ENCODE results near the gene LENG1. TPM values are rescaled to one million over a fixed set of nuclear protein-coding genes. Genes with fewer than 3 reads are reported as not detected.

Gene LENG1
- total RNA-seq, 1 donor from 2014 or later = 3.7 TPM

- DNase-seq = no peak
- Mint-ChIP-seq H3K27me3 (ENCODE audit: unreplicated experiment) (peaks cover 6% of the 10 kb centered on the region), H3K9me3 (ENCODE audit: unreplicated experiment) (peaks cover 2% of the 10 kb centered on the region), H3K36me3 (ENCODE audit: unreplicated experiment) (no peaks in the 10 kb centered on the region), H3K4me3 (ENCODE audit: unreplicated experiment) (peak overlapping the region; percentile 78), H3K4me1 (ENCODE audit: low read depth, unreplicated experiment) (peaks cover 19% of the 10 kb centered on the region), H3K27ac (ENCODE audit: unreplicated experiment) (peak overlapping the region; percentile 90)
- TF ChIP-seq, protein P1, sequence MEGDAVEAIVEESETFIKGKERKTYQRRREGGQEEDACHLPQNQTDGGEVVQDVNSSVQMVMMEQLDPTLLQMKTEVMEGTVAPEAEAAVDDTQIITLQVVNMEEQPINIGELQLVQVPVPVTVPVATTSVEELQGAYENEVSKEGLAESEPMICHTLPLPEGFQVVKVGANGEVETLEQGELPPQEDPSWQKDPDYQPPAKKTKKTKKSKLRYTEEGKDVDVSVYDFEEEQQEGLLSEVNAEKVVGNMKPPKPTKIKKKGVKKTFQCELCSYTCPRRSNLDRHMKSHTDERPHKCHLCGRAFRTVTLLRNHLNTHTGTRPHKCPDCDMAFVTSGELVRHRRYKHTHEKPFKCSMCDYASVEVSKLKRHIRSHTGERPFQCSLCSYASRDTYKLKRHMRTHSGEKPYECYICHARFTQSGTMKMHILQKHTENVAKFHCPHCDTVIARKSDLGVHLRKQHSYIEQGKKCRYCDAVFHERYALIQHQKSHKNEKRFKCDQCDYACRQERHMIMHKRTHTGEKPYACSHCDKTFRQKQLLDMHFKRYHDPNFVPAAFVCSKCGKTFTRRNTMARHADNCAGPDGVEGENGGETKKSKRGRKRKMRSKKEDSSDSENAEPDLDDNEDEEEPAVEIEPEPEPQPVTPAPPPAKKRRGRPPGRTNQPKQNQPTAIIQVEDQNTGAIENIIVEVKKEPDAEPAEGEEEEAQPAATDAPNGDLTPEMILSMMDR (IDR thresholded peaks at IDR 0.05; ENCODE audit: partially characterized antibody, unreplicated experiment) = no peak
Observed at GRCh38 chr19:54179262-54179852, 19.8 kb upstream of the LENG1 start.

DNA sequence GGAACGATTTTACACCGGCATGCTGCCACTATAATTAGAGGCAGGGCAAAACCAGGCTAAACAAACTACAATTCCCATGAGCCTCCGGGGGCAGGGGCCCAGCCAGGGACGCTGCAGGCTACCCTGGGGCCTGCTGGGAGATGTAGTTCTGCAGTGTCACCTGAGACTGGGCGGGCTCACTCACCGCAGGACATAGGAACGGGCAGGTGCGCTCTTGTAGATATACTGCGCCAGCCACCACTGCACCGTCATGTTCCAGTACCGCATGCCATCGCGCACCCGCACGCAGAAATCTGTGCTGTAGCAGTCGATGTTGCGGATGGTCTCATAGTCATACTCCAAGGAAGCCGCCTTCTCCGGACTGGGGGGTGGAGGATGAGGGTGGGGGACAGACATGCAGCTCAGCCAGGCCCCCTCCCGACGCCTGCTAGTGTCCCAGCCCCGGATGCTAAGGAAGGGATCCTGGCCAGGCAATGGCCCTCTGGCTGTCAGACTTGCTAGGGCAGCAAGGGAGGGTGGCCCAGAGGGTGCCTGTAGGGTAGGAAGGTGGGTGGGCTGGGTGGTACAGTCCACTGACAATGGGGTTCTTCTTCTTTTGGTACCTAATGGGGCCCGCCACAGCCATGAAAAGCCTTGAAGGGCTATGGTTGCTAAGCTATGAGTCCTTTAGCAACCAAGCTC is 19.2 kb upstream of the LENG1 start:
- peak overlapping the region; percentile 41 for H3K4me3 Mint-ChIP-seq (ENCODE audit: unreplicated experiment)

DNA sequence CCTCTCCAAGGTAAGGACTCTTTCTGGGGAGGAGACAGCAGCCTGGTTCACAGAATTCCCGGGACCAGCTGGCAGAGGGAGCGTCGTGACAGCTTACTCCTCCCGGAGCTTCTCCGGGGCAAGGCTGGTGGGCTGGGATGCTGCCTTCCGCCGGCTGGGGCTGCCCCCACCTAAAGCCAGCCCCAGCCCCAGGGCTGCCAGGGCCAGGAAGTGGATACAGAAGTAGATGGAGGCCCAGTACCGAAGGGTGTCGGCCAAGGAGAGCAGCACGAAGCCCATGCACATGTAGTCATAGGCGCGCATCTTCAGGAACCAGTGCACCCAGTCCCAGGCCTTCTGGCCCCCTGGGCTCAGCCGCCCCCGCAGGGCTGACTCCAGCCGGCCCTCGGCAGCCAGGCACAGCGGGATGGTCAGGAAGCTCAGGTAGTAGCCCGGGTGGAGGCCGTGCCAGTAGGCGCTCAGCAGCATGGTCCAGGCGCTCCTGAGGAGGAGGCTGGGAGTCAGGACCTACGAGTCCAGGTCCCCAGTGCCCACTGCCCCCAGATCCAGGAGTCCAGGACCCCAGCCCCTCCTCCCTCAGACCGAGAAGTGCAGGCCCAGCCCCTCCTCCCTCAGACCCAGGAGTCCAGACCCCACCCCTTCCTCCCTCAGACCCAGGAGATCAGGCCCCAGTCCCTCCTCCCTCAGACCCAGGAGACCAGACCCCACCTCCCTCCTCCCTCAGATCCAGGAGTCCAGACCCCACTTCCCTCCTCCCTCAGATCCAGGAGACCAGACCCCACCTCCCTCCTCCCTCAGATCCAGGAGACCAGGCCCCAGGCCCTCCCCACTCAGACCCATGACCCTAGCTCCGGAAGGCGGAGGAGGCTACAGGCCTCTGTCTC is 14.7 kb upstream of the LENG1 start:
- H3K9me3 Mint-ChIP-seq (ENCODE audit: unreplicated experiment) = peaks cover 6% of the 10 kb centered on the region
- H3K27me3 Mint-ChIP-seq (ENCODE audit: unreplicated experiment) = peaks cover 5% of the 10 kb centered on the region
- no peaks in the 10 kb centered on the region for H3K36me3 Mint-ChIP-seq (ENCODE audit: unreplicated experiment)
- TF ChIP-seq, protein P1 (IDR thresholded peaks at IDR 0.05; ENCODE audit: partially characterized antibody, unreplicated experiment) = no peak
- peaks cover 9% of the 10 kb centered on the region for H3K4me1 Mint-ChIP-seq (ENCODE audit: low read depth, unreplicated experiment)
- DNase-seq = no peak
- no peak overlapping the region for H3K4me3 Mint-ChIP-seq (ENCODE audit: unreplicated experiment)
- no peak overlapping the region for H3K27ac Mint-ChIP-seq (ENCODE audit: unreplicated experiment)

More for the DNA sequence above, 19.2 kb upstream of the LENG1 start:
- Mint-ChIP-seq H3K9me3 (ENCODE audit: unreplicated experiment) (peaks cover 2% of the 10 kb centered on the region), H3K36me3 (ENCODE audit: unreplicated experiment) (no peaks in the 10 kb centered on the region), H3K4me1 (ENCODE audit: low read depth, unreplicated experiment) (peaks cover 19% of the 10 kb centered on the region), H3K27ac (ENCODE audit: unreplicated experiment) (peak overlapping the region; percentile 90), H3K27me3 (ENCODE audit: unreplicated experiment) (peaks cover 3% of the 10 kb centered on the region)
- TF ChIP-seq, protein P1 (IDR thresholded peaks at IDR 0.05; ENCODE audit: partially characterized antibody, unreplicated experiment) = no peak
- DNase-seq = peak; percentile 72

- peaks cover 5% of the 10 kb centered on the region for H3K27me3 Mint-ChIP-seq (ENCODE audit: unreplicated experiment)
- TF ChIP-seq, protein P1 (IDR thresholded peaks at IDR 0.05; ENCODE audit: partially characterized antibody, unreplicated experiment) = no peak
- no peaks in the 10 kb centered on the region for H3K36me3 Mint-ChIP-seq (ENCODE audit: unreplicated experiment)
- H3K4me3 Mint-ChIP-seq (ENCODE audit: unreplicated experiment) = no peak overlapping the region
- peaks cover 3% of the 10 kb centered on the region for H3K9me3 Mint-ChIP-seq (ENCODE audit: unreplicated experiment)
- H3K4me1 Mint-ChIP-seq (ENCODE audit: low read depth, unreplicated experiment) = no peaks in the 10 kb centered on the region
- no peak for DNase-seq
- no peak overlapping the region for H3K27ac Mint-ChIP-seq (ENCODE audit: unreplicated experiment)
Observed at GRCh38 chr19:54173359-54173699, 13.8 kb upstream of the LENG1 start.

All from glutamatergic neuron (in vitro differentiated cells).